ENCODE data around the gene UPK3B. TPM values are rescaled to one million over a fixed set of nuclear protein-coding genes. Genes with fewer than 3 reads are reported as not detected.
"Not testable (repeated sequence)": the region's sequence is repeated elsewhere in the genome, so short reads cannot be mapped to it uniquely, and the experiment has no call there.

Gene UPK3B
- total RNA-seq, 4 donors from 2014 or later, result 3.0 to 11.6 (median 4.9) TPM; not detected in 1

DNA sequence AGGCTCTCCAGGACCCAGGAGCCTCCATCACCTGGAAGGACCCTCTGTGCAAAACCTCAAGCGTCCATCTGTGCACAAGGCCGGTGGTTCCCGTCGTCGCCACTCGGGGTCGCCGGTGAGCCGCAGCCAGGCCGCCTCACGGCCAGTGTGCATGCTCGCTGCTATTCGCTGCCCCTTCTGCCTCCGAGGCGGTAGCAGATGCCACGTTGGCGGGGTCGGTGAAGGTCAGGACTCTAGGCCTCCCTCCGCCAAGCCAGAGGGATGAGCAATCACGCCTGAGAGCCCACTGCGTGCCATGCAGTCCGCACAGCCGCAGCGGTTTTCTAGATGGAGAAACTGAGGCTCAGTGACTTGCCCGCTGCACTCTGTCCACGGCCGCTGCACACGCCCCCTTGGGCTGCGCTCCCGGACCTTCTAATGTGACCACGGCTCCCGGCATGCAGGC lies 5.7 kb downstream of the UPK3B start:
- Histone ChIP-seq H3K9me3 (no peaks in the 10 kb centered on the region), H3K36me3 (no peaks in the 10 kb centered on the region), H3K4me3 (peak overlapping the region in 1 of 4 donors; percentile 35), H3K27ac (no peak overlapping the region), H3K4me1 (peaks cover 7 to 17% (median 10%) of the 10 kb centered on the region in 4 donors), H3K27me3 (peaks cover 2% of the 10 kb centered on the region)
- WGBS, 2 donors (ENCODE audit: low coverage in 1 of 2), result 21% methylated on average over 8 of the region's 32 CpGs; no CpG with 5 or more reads in 1 of the 2 donors
- in situ Hi-C loops (cut with MboI; ENCODE audit: low pct_ligation_motif_present in 1 of 4, low pct_unique_long_range_greater_than_20kb in 1 of 4, low sequenced_read_pairs in 3 of 4) (loop anchor here in 1 of 4 donors (25.0 kb wide), 1 partner anchor 496 kb away; no protein-coding TSS in a partner anchor), intact Hi-C loops (cut with DNase I; ENCODE audit: low total_unique reads) (no loop called here)
- DNase-seq, result peak; percentile 48
- TF ChIP-seq, protein P1, sequence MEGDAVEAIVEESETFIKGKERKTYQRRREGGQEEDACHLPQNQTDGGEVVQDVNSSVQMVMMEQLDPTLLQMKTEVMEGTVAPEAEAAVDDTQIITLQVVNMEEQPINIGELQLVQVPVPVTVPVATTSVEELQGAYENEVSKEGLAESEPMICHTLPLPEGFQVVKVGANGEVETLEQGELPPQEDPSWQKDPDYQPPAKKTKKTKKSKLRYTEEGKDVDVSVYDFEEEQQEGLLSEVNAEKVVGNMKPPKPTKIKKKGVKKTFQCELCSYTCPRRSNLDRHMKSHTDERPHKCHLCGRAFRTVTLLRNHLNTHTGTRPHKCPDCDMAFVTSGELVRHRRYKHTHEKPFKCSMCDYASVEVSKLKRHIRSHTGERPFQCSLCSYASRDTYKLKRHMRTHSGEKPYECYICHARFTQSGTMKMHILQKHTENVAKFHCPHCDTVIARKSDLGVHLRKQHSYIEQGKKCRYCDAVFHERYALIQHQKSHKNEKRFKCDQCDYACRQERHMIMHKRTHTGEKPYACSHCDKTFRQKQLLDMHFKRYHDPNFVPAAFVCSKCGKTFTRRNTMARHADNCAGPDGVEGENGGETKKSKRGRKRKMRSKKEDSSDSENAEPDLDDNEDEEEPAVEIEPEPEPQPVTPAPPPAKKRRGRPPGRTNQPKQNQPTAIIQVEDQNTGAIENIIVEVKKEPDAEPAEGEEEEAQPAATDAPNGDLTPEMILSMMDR (IDR thresholded peaks at IDR 0.05), result peak in 3 of 5 experiments; percentile 64 to 94 (median 91)
- TF ChIP-seq POLR2AphosphoS5 (IDR thresholded peaks at IDR 0.05), result no peak

DNA sequence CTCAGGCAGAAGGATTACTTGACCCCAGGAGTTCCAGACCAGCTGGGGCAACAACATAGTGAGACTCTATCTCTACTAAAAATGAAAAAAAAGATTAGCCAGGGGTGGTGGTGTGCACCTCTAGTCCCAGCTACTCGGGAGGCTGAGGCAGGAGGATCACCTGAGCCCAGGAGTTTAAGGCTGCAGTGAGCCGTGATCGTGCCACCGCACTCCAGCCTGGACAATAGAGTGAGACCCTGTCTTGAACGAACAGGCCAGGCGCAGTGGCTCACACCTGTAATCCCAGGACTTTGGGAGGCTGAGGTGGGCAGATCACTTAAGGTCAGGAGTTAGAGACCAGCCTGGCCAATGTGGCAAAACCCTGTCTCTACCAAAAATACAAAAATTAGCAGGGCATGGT lies 6.6 kb downstream of the UPK3B start:
- H3K36me3 ChIP-seq; H3K9me3 ChIP-seq; H3K27me3 ChIP-seq; H3K4me3 ChIP-seq; DNase-seq; intact Hi-C loops (cut with DNase I; ENCODE audit: low total_unique reads); H3K27ac ChIP-seq: not testable (repeated sequence)
- 100% methylated on average over 5 of the region's 6 CpGs; no CpG with 5 or more reads in 1 of the 2 donors for WGBS, 2 donors (ENCODE audit: low coverage in 1 of 2)
- in situ Hi-C loops (cut with MboI; ENCODE audit: low pct_ligation_motif_present in 1 of 4, low pct_unique_long_range_greater_than_20kb in 1 of 4, low sequenced_read_pairs in 3 of 4), result loop anchor here in 1 of 4 donors (25.0 kb wide), 1 partner anchor 495 kb away; no protein-coding TSS in a partner anchor
- peaks cover 7 to 17% (median 10%) of the 10 kb centered on the region in 4 donors for H3K4me1 ChIP-seq

DNA sequence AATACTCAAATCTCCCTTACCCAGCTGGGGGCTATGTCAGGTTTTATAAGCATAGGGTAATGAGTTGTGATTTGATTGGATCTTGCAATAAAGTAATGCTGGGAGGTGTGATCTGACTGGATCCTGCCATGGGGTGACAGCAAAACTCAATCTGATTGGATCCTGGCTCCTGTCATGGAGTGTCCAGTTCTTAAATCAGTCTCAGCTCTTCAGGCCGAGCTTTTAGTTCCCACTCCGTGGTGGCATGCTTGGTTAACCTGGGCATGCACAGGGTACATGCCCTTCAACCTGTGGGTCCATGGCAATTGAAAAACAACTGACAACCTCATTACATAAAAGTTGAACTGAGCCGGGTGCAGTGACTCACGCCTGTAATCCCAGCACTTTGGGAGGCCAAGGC lies 15.8 kb downstream of the UPK3B start:
- H3K4me3 ChIP-seq; H3K4me1 ChIP-seq; DNase-seq; H3K36me3 ChIP-seq; H3K27me3 ChIP-seq; in situ Hi-C loops (cut with MboI; ENCODE audit: low pct_ligation_motif_present in 1 of 4, low pct_unique_long_range_greater_than_20kb in 1 of 4, low sequenced_read_pairs in 3 of 4); H3K27ac ChIP-seq; intact Hi-C loops (cut with DNase I; ENCODE audit: low total_unique reads); H3K9me3 ChIP-seq: not testable (repeated sequence)
- WGBS, 2 donors (ENCODE audit: low coverage in 1 of 2), result no CpG with 5 or more reads among the region's 4 CpGs

DNA sequence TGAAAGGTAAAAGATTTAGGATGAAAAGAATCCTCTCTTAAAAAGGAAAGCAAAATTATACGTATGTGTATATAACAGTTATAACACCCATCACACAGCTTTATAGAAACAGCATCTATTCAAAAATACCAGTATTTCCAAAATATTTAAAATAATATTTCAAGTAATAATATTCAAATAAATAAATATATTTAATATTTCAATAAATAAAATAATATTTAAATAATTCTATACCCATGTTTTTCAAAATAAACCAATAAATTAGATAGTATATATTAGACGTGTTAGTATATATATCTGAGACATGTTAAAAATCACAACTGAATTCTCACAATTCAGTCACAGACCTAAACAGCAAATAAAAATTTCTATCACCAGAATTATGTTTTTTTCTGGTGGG lies 21.3 kb downstream of the UPK3B start:
- H3K27me3 ChIP-seq; H3K36me3 ChIP-seq; H3K4me3 ChIP-seq; intact Hi-C loops (cut with DNase I; ENCODE audit: low total_unique reads); DNase-seq; H3K27ac ChIP-seq; in situ Hi-C loops (cut with MboI; ENCODE audit: low pct_ligation_motif_present in 1 of 4, low pct_unique_long_range_greater_than_20kb in 1 of 4, low sequenced_read_pairs in 3 of 4); H3K4me1 ChIP-seq; H3K9me3 ChIP-seq: not testable (repeated sequence)
- 84% methylated on average over 2 of the region's 2 CpGs; no CpG with 5 or more reads in 1 of the 2 donors for WGBS, 2 donors (ENCODE audit: low coverage in 1 of 2)

DNA sequence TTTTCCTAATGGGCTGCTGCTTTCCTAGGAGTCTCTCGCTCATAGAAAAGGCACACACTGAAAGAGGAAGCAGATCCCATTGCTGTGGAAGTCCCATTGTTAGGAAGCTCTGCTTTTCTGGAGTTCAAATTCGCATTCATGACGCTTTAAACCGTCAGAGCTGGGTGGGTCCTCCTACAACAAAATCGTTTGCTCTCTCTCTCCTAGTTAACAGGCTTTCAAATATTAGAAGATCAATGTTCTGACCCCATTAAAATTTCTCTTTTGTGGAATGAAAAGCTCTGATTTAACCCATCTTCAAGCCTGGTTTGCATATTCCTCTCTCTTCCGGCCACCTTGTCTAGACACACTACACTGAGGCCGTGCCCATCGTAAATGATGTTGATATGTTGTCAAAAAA lies 32.8 kb downstream of the UPK3B start, which contains the start of gene SPDYE16:
Gene SPDYE16, minus strand, starts transcription at position 101 of the 400 bp plus-strand sequence. CDS start 1,838 bp downstream, outside the sequence.
- H3K27me3 ChIP-seq; H3K27ac ChIP-seq; intact Hi-C loops (cut with DNase I; ENCODE audit: low total_unique reads); H3K4me3 ChIP-seq; DNase-seq; H3K36me3 ChIP-seq; in situ Hi-C loops (cut with MboI; ENCODE audit: low pct_ligation_motif_present in 1 of 4, low pct_unique_long_range_greater_than_20kb in 1 of 4, low sequenced_read_pairs in 3 of 4); H3K9me3 ChIP-seq; H3K4me1 ChIP-seq: not testable (repeated sequence)
- WGBS, 2 donors (ENCODE audit: low coverage in 1 of 2), result no CpG with 5 or more reads among the region's 8 CpGs

DNA sequence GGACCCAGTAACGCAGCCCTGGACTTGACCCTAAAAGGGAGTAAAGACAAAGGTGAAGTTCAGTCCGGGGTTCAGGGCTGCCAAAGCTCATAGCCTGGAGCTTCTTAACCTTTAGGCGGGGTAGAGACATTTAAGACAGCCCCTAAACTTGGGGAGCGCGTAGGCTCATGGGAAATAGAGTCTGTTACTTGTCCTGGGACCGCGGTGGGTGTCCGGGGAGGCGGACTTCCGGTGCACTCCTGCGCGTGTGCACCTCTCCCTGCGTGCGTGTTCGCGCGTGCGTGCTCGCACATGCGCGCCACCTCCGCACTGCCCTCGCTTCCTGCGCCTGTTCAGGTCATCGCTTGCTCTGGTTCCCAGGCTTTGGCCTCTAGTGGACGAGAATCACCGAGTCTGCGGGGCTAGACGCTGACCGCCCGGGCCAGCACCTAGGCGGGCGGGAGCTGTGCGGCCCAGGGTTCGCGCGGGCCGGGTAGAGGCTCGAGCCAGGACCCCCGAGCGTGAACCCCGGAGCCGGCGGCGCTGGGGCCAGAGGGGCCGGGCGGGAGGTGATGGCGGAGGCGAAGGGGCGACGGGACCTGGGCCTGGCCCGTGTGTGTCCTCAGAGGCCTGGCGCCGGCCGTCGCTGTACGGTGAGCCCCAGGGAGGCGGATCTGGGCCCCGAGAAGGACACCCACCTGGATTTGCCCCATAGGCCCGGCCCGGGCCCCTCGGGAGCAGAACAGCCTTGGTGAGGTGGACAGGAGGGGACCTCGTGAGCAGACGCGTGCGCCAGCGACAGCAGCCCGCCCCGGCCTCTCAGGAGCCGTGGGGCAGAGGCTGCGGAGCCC lies 38.9 kb downstream of the UPK3B start:
- H3K27me3 ChIP-seq; H3K9me3 ChIP-seq; H3K4me1 ChIP-seq; H3K36me3 ChIP-seq; in situ Hi-C loops (cut with MboI; ENCODE audit: low pct_ligation_motif_present in 1 of 4, low pct_unique_long_range_greater_than_20kb in 1 of 4, low sequenced_read_pairs in 3 of 4); intact Hi-C loops (cut with DNase I; ENCODE audit: low total_unique reads): not testable (repeated sequence)
- peak overlapping the region; percentile 71 to 97 (median 93) for H3K4me3 ChIP-seq
- peak overlapping the region; percentile 89 to 97 (median 94) for H3K27ac ChIP-seq
- 1% methylated on average over 43 of the region's 71 CpGs; no CpG with 5 or more reads in 1 of the 2 donors for WGBS, 2 donors (ENCODE audit: low coverage in 1 of 2)
- DNase-seq, result peak; percentile 91
- peak; percentile 80 for TF ChIP-seq POLR2A (IDR thresholded peaks at IDR 0.05)
- TF ChIP-seq POLR2AphosphoS5 (IDR thresholded peaks at IDR 0.05), result peak; percentile 72 to 94 (median 91)
- TF ChIP-seq, protein P1 (IDR thresholded peaks at IDR 0.05), result peak in 1 of 5 experiments; percentile 14

DNA sequence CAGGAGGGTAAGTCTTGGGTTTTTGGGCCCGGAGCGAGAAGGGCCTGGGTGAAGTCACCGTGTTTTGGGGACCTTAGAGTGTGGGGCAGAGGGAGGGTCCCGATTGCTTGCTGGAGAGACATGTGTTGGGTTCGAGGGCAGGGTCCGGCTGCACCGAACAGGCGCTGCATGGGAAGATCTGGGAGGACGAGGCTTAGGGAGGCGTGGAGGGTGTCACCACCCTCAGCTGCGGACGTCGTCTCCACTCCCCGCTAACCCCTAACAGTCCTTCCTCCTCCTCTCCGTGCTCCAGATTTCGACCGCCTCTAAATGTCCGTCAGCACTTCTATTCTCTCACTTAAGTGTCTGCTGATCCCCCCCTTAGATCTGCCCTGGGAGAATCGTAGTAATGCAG lies 39.5 kb downstream of the UPK3B start:
- peak overlapping the region; percentile 89 to 97 (median 94) for H3K27ac ChIP-seq
- 2% methylated on average over 19 of the region's 19 CpGs; no CpG with 5 or more reads in 1 of the 2 donors for WGBS, 2 donors (ENCODE audit: low coverage in 1 of 2)
- H3K36me3 ChIP-seq; H3K9me3 ChIP-seq; in situ Hi-C loops (cut with MboI; ENCODE audit: low pct_ligation_motif_present in 1 of 4, low pct_unique_long_range_greater_than_20kb in 1 of 4, low sequenced_read_pairs in 3 of 4); H3K4me1 ChIP-seq; intact Hi-C loops (cut with DNase I; ENCODE audit: low total_unique reads); H3K27me3 ChIP-seq: not testable (repeated sequence)
- peak; percentile 12 for DNase-seq
- H3K4me3 ChIP-seq, result peak overlapping the region; percentile 71 to 97 (median 93)

DNA sequence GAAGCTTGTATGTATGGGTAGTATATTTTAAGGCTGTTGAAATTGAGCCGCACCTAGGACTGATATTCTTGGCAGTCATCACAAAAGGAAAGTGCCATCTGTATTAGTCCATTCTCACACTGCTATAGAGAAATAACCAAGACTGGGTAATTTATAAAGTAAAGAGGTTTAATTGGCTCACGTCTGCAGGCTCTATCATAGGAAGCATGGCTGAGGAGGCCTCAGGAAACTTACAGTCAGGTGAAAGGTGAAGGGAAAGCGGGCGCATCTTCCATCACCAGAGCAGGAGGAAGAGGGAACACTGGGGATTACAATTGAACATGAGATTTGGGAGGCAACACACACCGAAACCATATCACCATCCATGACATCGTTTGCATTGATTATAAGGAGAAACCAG lies 41.6 kb downstream of the UPK3B start:
- H3K4me3 ChIP-seq; H3K36me3 ChIP-seq; H3K9me3 ChIP-seq; intact Hi-C loops (cut with DNase I; ENCODE audit: low total_unique reads); DNase-seq; H3K27ac ChIP-seq; H3K27me3 ChIP-seq; in situ Hi-C loops (cut with MboI; ENCODE audit: low pct_ligation_motif_present in 1 of 4, low pct_unique_long_range_greater_than_20kb in 1 of 4, low sequenced_read_pairs in 3 of 4); H3K4me1 ChIP-seq: not testable (repeated sequence)
- WGBS, 2 donors (ENCODE audit: low coverage in 1 of 2), result 81 to 92% methylated on average over 5 to 6 of the region's 6 CpGs

Data from transverse colon (tissue), 4 donors.